HepG2 (cell line): Measurements from ENCODE around the gene RAB33B. TPM values are rescaled to one million over a fixed set of nuclear protein-coding genes. Genes with fewer than 3 reads are reported as not detected.

Experiments used
- CTCF ChIP-seq: sonication (generic); formaldehyde crosslinking; IDR thresholded peaks from 2 replicates; pipeline ENCODE4 v1.5.0; 2020; ENCODE audit warnings: mild to moderate bottlenecking, missing genetic modification reagents, moderate library complexity
- HMGXB3 ChIP-seq: sonication (generic); formaldehyde crosslinking; IDR thresholded peaks from 2 replicates; pipeline ENCODE4 v1.4.0; 2020; ENCODE audit warnings: missing genetic modification reagents, borderline replicate concordance
- RAD21 ChIP-seq: fragments of 450-650 bp; formaldehyde crosslinking; IDR thresholded peaks from 2 replicates; pipeline ENCODE4 v1.5.0; 2020; ENCODE audit warnings: mild to moderate bottlenecking
- SMC3 ChIP-seq: IDR thresholded peaks from 2 replicates; pipeline ENCODE4 v1.6.1; 2011; ENCODE audit warnings: low read length, improper control_type of control experiment
- ZNF597 ChIP-seq: sonication (generic); formaldehyde crosslinking; IDR thresholded peaks from 2 replicates; pipeline ENCODE4 v1.5.0; 2020; ENCODE audit warnings: missing genetic modification reagents
- ZNF646 ChIP-seq: sonication (generic); formaldehyde crosslinking; IDR thresholded peaks from 2 replicates; pipeline ENCODE4 v1.9.0; 2021; ENCODE audit warnings: mild to moderate bottlenecking, missing genetic modification reagents
- ZNF850 ChIP-seq: sonication (generic); formaldehyde crosslinking; conservative IDR thresholded peaks from 2 replicates; pipeline ENCODE4 v1.9.0; 2021; ENCODE audit warnings: mild to moderate bottlenecking, missing genetic modification reagents
- polyA plus RNA-seq, 8 experiments: library from polyadenylated mRNA; depleted of rRNA in 3 of 8; stranded (reverse) in 7 of 8; unstranded in 1 of 8; fragments of >200 nt; fragmentation: Illumina TruSeq in 4 of 8; extraction: Trizol in 4 of 8; gene quantifications; 2 replicates each; pipeline versions ENCODE4 v1.2.1 to v1.2.3, GENCODE V29; 2011 to 2016; ENCODE audit warnings: low read depth in 4 of 8, missing spikeins in 1 of 8, mixed read lengths in 1 of 8; ENCODE audit not compliant: insufficient read depth in 1 of 8
- total RNA-seq, 5 experiments: library from RNA; depleted of rRNA; stranded (reverse); fragments of >200 nt; fragmentation: Illumina TruSeq; extraction: Trizol; gene quantifications; 2 replicates each; pipeline ENCODE4 v1.2.3, GENCODE V29; 2016; ENCODE audit warnings: low read depth in 1 of 5

The RAB33B gene
- total and polyA plus RNA-seq, 2 of the 13 experiments (the other 11 are each of a cell fraction or from before 2014, with no cell fraction given), result 7.6 to 8.1 TPM

GRCh38 chr4:139509727-139510410 lies 55.9 kb downstream of the RAB33B start (continued):
- TF ChIP-seq HMGXB3 (CRISPR knock-in tag) (no peak), ZNF597 (CRISPR knock-in tag) (no peak), ZNF850 (CRISPR knock-in tag) (no peak), SMC3 (peak; percentile 67; the same call in 1 of the 2 replicates), ZNF646 (CRISPR knock-in tag) (no peak), RAD21 (CRISPR knock-in tag) (0 out of 2 replicates have a peak, but pooled peaks have one; percentile 30), CTCF (peak; percentile 82)
- TF ChIP-seq, all 625 proteins: peak for 5
